SK-N-SH treated with all-trans-retinoic acid at 6 μM for 48 hours (cell line): Measurements from ENCODE around the gene CCDC197.

Experiments used
- BACH2 ChIP-seq: fragments of 250-450 bp; sonication (Bioruptor Pico); IDR thresholded peaks from 2 replicates; pipeline ENCODE4 v1.9.0; 2021; ENCODE audit warnings: mild to moderate bottlenecking, borderline replicate concordance
- ISL1 ChIP-seq: fragments of 250-450 bp; sonication (Bioruptor Pico); IDR thresholded peaks from 2 replicates; pipeline ENCODE4 v2.1.2; 2022; ENCODE audit warnings: mild to moderate bottlenecking, moderate library complexity
- PATZ1 ChIP-seq: fragments of 250-450 bp; sonication (Bioruptor Pico); IDR thresholded peaks from 2 replicates; pipeline ENCODE4 v1.8.0; 2020; ENCODE audit warnings: mild to moderate bottlenecking, moderate library complexity, borderline replicate concordance
- RARB ChIP-seq: fragments of 250-450 bp; sonication (Bioruptor Pico); IDR thresholded peaks from 2 replicates; pipeline ENCODE4 v1.8.0; 2021; ENCODE audit warnings: mild to moderate bottlenecking, moderate library complexity
- TCF4 ChIP-seq: fragments of 250-450 bp; sonication (Bioruptor Pico); IDR thresholded peaks from 2 replicates; pipeline ENCODE4 v1.8.0; 2021; ENCODE audit warnings: mild to moderate bottlenecking, moderate library complexity, borderline replicate concordance
- TSHZ2 ChIP-seq: fragments of 250-450 bp; sonication (Bioruptor Pico); IDR thresholded peaks from 2 replicates; pipeline ENCODE4 v1.5.0; 2020; ENCODE audit warnings: mild to moderate bottlenecking, moderate library complexity
- ZNF8 ChIP-seq: fragments of 450-650 bp; formaldehyde crosslinking; IDR thresholded peaks from 2 replicates; pipeline ENCODE4 v1.5.0; 2020; ENCODE audit warnings: mild to moderate bottlenecking, moderate library complexity

- no peak for TF ChIP-seq BACH2 (CRISPR knock-in tag)
- no peak for TF ChIP-seq ZNF8
- TF ChIP-seq TSHZ2 (CRISPR knock-in tag) = no peak
- TF ChIP-seq ISL1 (CRISPR knock-in tag) = no peak
- TF ChIP-seq RARB (CRISPR knock-in tag) = no peak
- no peak for TF ChIP-seq PATZ1 (CRISPR knock-in tag)
- no peak for TF ChIP-seq TCF4
Observed at GRCh38 chr14:93955850-93956481, 41.1 kb upstream of the CCDC197 start.
